Measurements from ENCODE around the gene RAB10.
"Not testable (repeated sequence)": the region's sequence is repeated elsewhere in the genome, so short reads cannot be mapped to it uniquely, and the experiment has no call there.

Gene RAB10

GRCh38 chr2:26033818-26034636 is at the start of gene RAB10:
Gene RAB10 (plus strand): TSS chr2:26034084. CDS start chr2:26034609, 525 bp downstream.
- peak; percentile 99 for DNase-seq

- no peak for DNase-seq
Measured at GRCh38 chr2:25988134-25988533, 45.8 kb upstream of the RAB10 start.

- DNase-seq = no peak
Measured at GRCh38 chr2:25989154-25989553, 44.7 kb upstream of the RAB10 start.

GRCh38 chr2:25991965-25992364 is 41.9 kb upstream of the RAB10 start:
- no peak for DNase-seq

GRCh38 chr2:25992556-25992955 is 41.3 kb upstream of the RAB10 start:
- no peak for DNase-seq

GRCh38 chr2:25993049-25993448 is 40.8 kb upstream of the RAB10 start:
- no peak for DNase-seq

GRCh38 chr2:25994509-25994908 is 39.4 kb upstream of the RAB10 start:
- no peak for DNase-seq

GRCh38 chr2:25996844-25997243 is 37.0 kb upstream of the RAB10 start:
- peak; percentile 50 for DNase-seq

- not testable (repeated sequence) for DNase-seq
Measured at GRCh38 chr2:25998816-25999383, 35.0 kb upstream of the RAB10 start.

- peak; percentile 8 for DNase-seq
Measured at GRCh38 chr2:25999406-25999805, 34.5 kb upstream of the RAB10 start.

GRCh38 chr2:26000561-26001082 is 33.3 kb upstream of the RAB10 start:
- no peak for DNase-seq

GRCh38 chr2:26001743-26002351 is 32.0 kb upstream of the RAB10 start:
- peak; percentile 27 for DNase-seq

GRCh38 chr2:26002632-26003310 is 31.1 kb upstream of the RAB10 start:
- DNase-seq = no peak

- no peak for DNase-seq
Measured at GRCh38 chr2:26008095-26008494, 25.8 kb upstream of the RAB10 start.

- DNase-seq = peak; percentile 57
Measured at GRCh38 chr2:26008851-26009566, 24.9 kb upstream of the RAB10 start.

- no peak for DNase-seq
Measured at GRCh38 chr2:26009567-26009963, 24.3 kb upstream of the RAB10 start.

- no peak for DNase-seq
Measured at GRCh38 chr2:26010943-26011342, 22.9 kb upstream of the RAB10 start.

- DNase-seq = no peak
Measured at GRCh38 chr2:26011609-26011989, 22.3 kb upstream of the RAB10 start.

GRCh38 chr2:26011990-26012856 is 21.7 kb upstream of the RAB10 start:
- peak; percentile 11 for DNase-seq

GRCh38 chr2:26013668-26014067 is 20.2 kb upstream of the RAB10 start:
- no peak for DNase-seq

- no peak for DNase-seq
Measured at GRCh38 chr2:26016012-26016705, 17.7 kb upstream of the RAB10 start.
